CD4-positive, alpha-beta memory T cell (primary cell): ENCODE data around the gene TOB2. TPM values are rescaled to one million over a fixed set of nuclear protein-coding genes. Genes with fewer than 3 reads are reported as not detected.
A peak's percentile ranks its signal among the peaks of the same experiment; 100 is the strongest.

Experiments
- CTCF ChIA-PET: fragments of 350-600 bp; sonication (Branson Sonifier 250); formaldehyde crosslinking; loops from one replicate; lab custom pipeline; 2021; ENCODE audit warnings: inconsistent platforms; ENCODE audit not compliant: partially characterized antibody; lab: Charles Lee
- POLR2A ChIA-PET: fragments of 350-600 bp; sonication (Branson Sonifier 250); formaldehyde crosslinking; loops from one replicate; lab custom pipeline; 2021; ENCODE audit not compliant: partially characterized antibody; lab: Charles Lee
- DNase-seq, 5 donors: peaks; one replicate each; pipeline versions ENCODE4 v3.0.0 to v3.0.0-alpha.2; 2020 to 2022; ENCODE audit warnings: mixed read lengths in 1 of 5
- H3K27ac ChIP-seq: one replicate; pipeline ENCODE4 v1.7.0; 2013; ENCODE audit warnings: low read depth, low read length
- H3K27me3 ChIP-seq: 2 replicates; pipeline ENCODE4 v1.7.0; 2013; ENCODE audit warnings: mild to moderate bottlenecking, low read length, moderate library complexity; ENCODE audit not compliant: insufficient read depth
- H3K36me3 ChIP-seq: 2 replicates; pipeline ENCODE4 v1.7.0; 2013; ENCODE audit warnings: mild to moderate bottlenecking, low read length, moderate library complexity; ENCODE audit not compliant: insufficient read depth
- H3K4me1 ChIP-seq: 2 replicates; pipeline ENCODE4 v1.7.0; 2013; ENCODE audit warnings: mild to moderate bottlenecking, low read length, moderate library complexity; ENCODE audit not compliant: insufficient read depth
- H3K4me3 ChIP-seq, 2 donors: one replicate each; pipeline ENCODE4 v1.7.0; 2013; ENCODE audit warnings: low read length in 2 of 2, mild to moderate bottlenecking in 1 of 2
- H3K9me3 ChIP-seq, 2 donors: one replicate each; pipeline ENCODE4 v1.7.0; 2013; ENCODE audit warnings: low read length in 2 of 2, control low read depth in 1 of 2; ENCODE audit not compliant: control insufficient read depth in 1 of 2
- H3K27ac Mint-ChIP-seq, 7 donors: one replicate each; pipeline ENCODE4 v1.8.0; 2020 to 2021; ENCODE audit warnings: mixed read lengths in 7 of 7, mild to moderate bottlenecking in 6 of 7, inconsistent platforms in 3 of 7, moderate library complexity in 3 of 7
- H3K27me3 Mint-ChIP-seq, 2 donors: one replicate each; pipeline ENCODE4 v1.8.0; 2020 to 2021; ENCODE audit warnings: mixed read lengths in 2 of 2
- H3K36me3 Mint-ChIP-seq, 2 donors: one replicate each; pipeline ENCODE4 v1.8.0; 2020 to 2021; ENCODE audit warnings: mixed read lengths in 2 of 2, inconsistent platforms in 1 of 2, mild to moderate bottlenecking in 1 of 2
- H3K4me1 Mint-ChIP-seq, 4 donors: one replicate each; pipeline ENCODE4 v1.8.0; 2020 to 2021; ENCODE audit warnings: mixed read lengths in 4 of 4, mild to moderate bottlenecking in 1 of 4
- H3K4me3 Mint-ChIP-seq, 8 donors: one replicate each; pipeline ENCODE4 v1.8.0; 2020 to 2021; ENCODE audit warnings: mixed read lengths in 8 of 8, mild to moderate bottlenecking in 7 of 8, moderate library complexity in 6 of 8, inconsistent platforms in 3 of 8
- H3K9me3 Mint-ChIP-seq, 8 donors: one replicate each; pipeline ENCODE4 v1.8.0; 2020 to 2021; ENCODE audit warnings: mixed read lengths in 8 of 8, mild to moderate bottlenecking in 5 of 8, inconsistent platforms in 3 of 8, moderate library complexity in 1 of 8
- intact Hi-C: fragments of 100-400 bp; cut with micrococcal nuclease; formaldehyde crosslinking; loops from one replicate; pipeline ENCODE4 v1.15.1; 2023
- polyA plus RNA-seq, 2 donors: library from polyadenylated mRNA; unstranded; fragments of 300-500 nt; fragmentation: Illumina TruSeq; gene quantifications; one replicate each; pipeline ENCODE4 v1.2.3, GENCODE V29; 2021
- total RNA-seq, 2 experiments: library from RNA; stranded (reverse); gene quantifications; one replicate each; pipeline ENCODE4 v1.2.3, GENCODE V29; 2021

Gene TOB2
- total and polyA plus RNA-seq, 4 experiments from 2014 or later, result 9.6 to 38.7 (median 32.0) TPM

GRCh38 chr22:41478891-41479521 is 32.4 kb upstream of the TOB2 start:
- H3K27ac ChIP-seq, result no peak overlapping the region
- H3K9me3 ChIP-seq, result no peaks in the 10 kb centered on the region
- DNase-seq, result no peak
- H3K4me3 ChIP-seq, result no peak overlapping the region
- H3K4me3 Mint-ChIP-seq, result no peak overlapping the region
- H3K9me3 Mint-ChIP-seq, result no peaks in the 10 kb centered on the region
- H3K36me3 Mint-ChIP-seq, result peaks cover 0 to 10% of the 10 kb centered on the region in 2 donors
- intact Hi-C loops, result no loop called here
- H3K4me1 ChIP-seq, result peaks cover 4% of the 10 kb centered on the region
- no peaks in the 10 kb centered on the region for H3K27me3 ChIP-seq
- ChIA-PET CTCF (interaction anchor here (1.0 to 3.1 kb wide), 3 partner anchors 20 to 77 kb away, joined by 3 to 13 read pairs (median 4); no protein-coding TSS in a partner anchor), POLR2A (interaction anchor here (1.5 to 2.1 kb wide), 2 partner anchors 10 to 33 kb away, joined by 5 to 9 read pairs; partner anchors contain the start of genes ACO2, PHF5A and TOB2)
- no peak overlapping the region for H3K27ac Mint-ChIP-seq
- no peaks in the 10 kb centered on the region for H3K36me3 ChIP-seq
- no peaks in the 10 kb centered on the region for H3K27me3 Mint-ChIP-seq
- H3K4me1 Mint-ChIP-seq, result peaks cover 15 to 43% (median 26%) of the 10 kb centered on the region in 4 donors

GRCh38 chr22:41478473-41478872 is 31.9 kb upstream of the TOB2 start:
- Mint-ChIP-seq H3K27me3 (no peaks in the 10 kb centered on the region), H3K9me3 (no peaks in the 10 kb centered on the region), H3K36me3 (peaks cover 0 to 15% of the 10 kb centered on the region in 2 donors), H3K4me1 (peaks cover 17 to 45% (median 28%) of the 10 kb centered on the region in 4 donors), H3K27ac (no peak overlapping the region), H3K4me3 (no peak overlapping the region)
- H3K9me3 ChIP-seq, result no peaks in the 10 kb centered on the region
- POLR2A ChIA-PET, result interaction anchor here (1.5 to 2.1 kb wide), 2 partner anchors 10 to 32 kb away, joined by 5 to 9 read pairs; partner anchors contain the start of genes ACO2, PHF5A and TOB2
- H3K4me3 ChIP-seq, result no peak overlapping the region
- no peaks in the 10 kb centered on the region for H3K36me3 ChIP-seq
- no peak overlapping the region for H3K27ac ChIP-seq
- no peaks in the 10 kb centered on the region for H3K27me3 ChIP-seq
- intact Hi-C loops, result no loop called here
- CTCF ChIA-PET, result interaction anchor here (1.0 to 3.1 kb wide), 2 partner anchors 75 to 77 kb away, joined by 4 to 13 read pairs; no protein-coding TSS in a partner anchor
- peaks cover 4% of the 10 kb centered on the region for H3K4me1 ChIP-seq
- DNase-seq, result no peak

DNA sequence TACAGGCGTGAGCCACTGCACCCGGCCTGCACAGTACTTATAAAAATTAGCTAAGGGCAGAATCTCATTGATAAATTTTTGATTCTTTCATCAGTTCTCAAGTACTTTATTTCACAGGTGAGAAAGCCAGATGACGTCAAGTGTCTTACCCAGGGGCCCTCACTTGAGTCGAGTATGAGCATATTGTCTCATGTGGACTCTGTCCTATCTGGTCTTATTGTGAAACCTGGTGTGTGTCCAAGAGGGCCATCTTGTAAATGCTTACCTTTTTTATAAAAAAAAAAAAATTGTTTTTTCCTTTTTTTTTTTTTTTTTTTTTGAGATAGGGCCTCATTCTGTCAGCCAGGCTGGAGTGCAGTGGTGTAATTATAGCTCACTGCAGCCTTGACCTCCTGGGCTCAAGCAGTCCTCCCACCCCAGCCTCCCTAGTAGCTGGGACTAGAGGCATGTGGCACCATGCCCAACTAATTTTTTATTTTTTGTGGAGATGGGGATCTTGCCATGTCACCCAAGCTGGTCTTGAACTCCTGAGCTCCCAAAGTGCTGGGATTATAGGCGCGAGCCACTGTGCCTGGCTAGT is 28.4 kb upstream of the TOB2 start:
- no peak for DNase-seq
- Mint-ChIP-seq H3K27me3 (no peaks in the 10 kb centered on the region), H3K4me3 (no peak overlapping the region), H3K36me3 (peaks cover 4 to 14% of the 10 kb centered on the region in 2 donors), H3K4me1 (peaks cover 17 to 36% (median 24%) of the 10 kb centered on the region in 4 donors), H3K27ac (no peak overlapping the region), H3K9me3 (no peaks in the 10 kb centered on the region)
- H3K9me3 ChIP-seq, result no peaks in the 10 kb centered on the region
- no peaks in the 10 kb centered on the region for H3K36me3 ChIP-seq
- no peaks in the 10 kb centered on the region for H3K27me3 ChIP-seq
- CTCF ChIA-PET, result interaction anchor here (1.1 kb wide), 1 partner anchor 72 kb away, joined by 6 read pairs; no protein-coding TSS in a partner anchor
- POLR2A ChIA-PET, result no interaction called here
- intact Hi-C loops, result no loop called here
- H3K4me1 ChIP-seq, result peaks cover 4% of the 10 kb centered on the region
- no peak overlapping the region for H3K4me3 ChIP-seq
- no peak overlapping the region for H3K27ac ChIP-seq

- H3K27ac Mint-ChIP-seq, result peak overlapping the region in 3 of 7 donors; percentile 22 to 96 (median 52)
- H3K36me3 ChIP-seq, result peaks cover 13% of the 10 kb centered on the region
- intact Hi-C loops, result no loop called here
- peak overlapping the region in 2 of 8 donors; percentile 11 to 35 for H3K4me3 Mint-ChIP-seq
- H3K36me3 Mint-ChIP-seq, result peaks cover 15 to 31% of the 10 kb centered on the region in 2 donors
- H3K27me3 ChIP-seq, result no peaks in the 10 kb centered on the region
- H3K27ac ChIP-seq, result no peak overlapping the region
- ChIA-PET POLR2A (interaction anchor here (0.7 to 8.2 kb wide), 2 partner anchors 23 to 90 kb away, joined by 3 to 261 read pairs; partner anchors contain the start of genes TEF and TOB2), CTCF (interaction anchor here (1.3 kb wide), 1 partner anchor 68 kb away, joined by 5 read pairs; no protein-coding TSS in a partner anchor)
- H3K27me3 Mint-ChIP-seq, result no peaks in the 10 kb centered on the region
- H3K4me1 ChIP-seq, result peaks cover 28% of the 10 kb centered on the region
- H3K4me3 ChIP-seq, result no peak overlapping the region
- DNase-seq, result no peak
- peaks cover 26 to 50% (median 42%) of the 10 kb centered on the region in 4 donors for H3K4me1 Mint-ChIP-seq
- no peaks in the 10 kb centered on the region for H3K9me3 Mint-ChIP-seq
- no peaks in the 10 kb centered on the region for H3K9me3 ChIP-seq
Observed at GRCh38 chr22:41471568-41471967, 25.0 kb upstream of the TOB2 start.

DNA sequence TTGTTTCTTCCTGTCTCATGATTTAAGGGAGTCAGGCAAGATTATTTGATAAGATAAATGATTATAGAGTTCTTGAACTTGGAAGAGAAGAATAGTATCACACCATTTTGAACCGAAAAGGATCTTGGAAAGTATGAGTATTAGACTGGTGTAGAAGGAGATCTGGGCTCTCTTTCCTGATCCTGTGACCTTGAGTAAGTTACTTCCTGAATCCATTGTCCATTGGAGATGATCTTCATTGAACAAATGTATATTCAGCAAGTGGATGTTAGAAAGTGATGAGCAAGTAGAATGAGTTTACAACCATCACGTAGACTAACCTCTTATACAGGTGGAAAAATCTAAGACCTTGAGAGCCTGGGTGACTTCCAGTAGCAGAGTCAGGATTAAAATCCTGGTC is 24.3 kb upstream of the TOB2 start:
- H3K36me3 ChIP-seq, result peaks cover 20% of the 10 kb centered on the region
- H3K9me3 Mint-ChIP-seq, result no peaks in the 10 kb centered on the region
- H3K27ac Mint-ChIP-seq, result peak overlapping the region; percentile 35 to 100 (median 81)
- H3K27ac ChIP-seq, result no peak overlapping the region
- H3K27me3 Mint-ChIP-seq, result no peaks in the 10 kb centered on the region
- POLR2A ChIA-PET, result interaction anchor here (0.7 to 8.2 kb wide), 2 partner anchors 22 to 89 kb away, joined by 3 to 261 read pairs; partner anchors contain the start of genes TEF and TOB2
- no peak overlapping the region for H3K4me3 ChIP-seq
- peaks cover 15 to 35% of the 10 kb centered on the region in 2 donors for H3K36me3 Mint-ChIP-seq
- no peak for DNase-seq
- peaks cover 28% of the 10 kb centered on the region for H3K4me1 ChIP-seq
- H3K9me3 ChIP-seq, result no peaks in the 10 kb centered on the region
- H3K4me3 Mint-ChIP-seq, result peak overlapping the region in 7 of 8 donors; percentile 17 to 95 (median 52)
- peaks cover 26 to 50% (median 43%) of the 10 kb centered on the region in 4 donors for H3K4me1 Mint-ChIP-seq
- intact Hi-C loops, result no loop called here
- CTCF ChIA-PET, result interaction anchor here (1.3 kb wide), 1 partner anchor 67 kb away, joined by 5 read pairs; no protein-coding TSS in a partner anchor
- H3K27me3 ChIP-seq, result no peaks in the 10 kb centered on the region

DNA sequence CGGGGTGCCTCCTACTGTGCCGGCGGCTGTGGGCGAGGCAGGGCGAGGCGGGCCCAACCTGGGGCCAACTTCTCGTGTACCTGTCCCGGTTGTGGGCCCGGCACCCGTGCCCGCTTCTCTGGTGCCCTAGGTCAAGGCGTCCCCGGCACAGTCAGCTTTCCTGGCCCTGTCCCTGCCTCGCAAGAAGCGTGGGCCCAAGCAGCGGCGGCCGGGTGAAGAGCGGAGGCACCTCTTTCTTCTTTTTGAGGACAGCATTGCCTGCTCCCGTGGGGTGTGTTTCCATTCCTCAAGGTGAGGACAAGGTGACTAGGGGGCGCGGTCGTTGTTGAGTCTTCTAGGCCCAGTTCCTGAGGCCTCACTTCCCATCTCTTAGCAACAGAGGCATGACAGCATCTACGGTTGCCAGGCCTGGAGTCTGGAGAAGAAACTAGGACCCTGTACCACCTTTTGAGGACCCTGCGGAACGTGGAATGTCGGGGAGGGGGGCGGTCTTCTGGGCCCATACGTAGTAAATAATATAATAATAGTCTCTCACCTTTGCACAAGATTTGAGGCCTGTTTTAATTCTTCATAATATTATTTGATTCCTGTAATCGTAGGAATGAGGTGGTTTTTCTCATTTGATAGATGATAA is 22.7 kb upstream of the TOB2 start:
- CTCF ChIA-PET, result interaction anchor here (1.2 to 3.1 kb wide), 4 partner anchors 9 to 67 kb away, joined by 3 to 15 read pairs (median 8); partner anchors contain the start of gene TOB2
- Histone ChIP-seq H3K4me1 (peaks cover 28% of the 10 kb centered on the region), H3K27me3 (no peaks in the 10 kb centered on the region), H3K4me3 (peak overlapping the region; percentile 67 to 90), H3K9me3 (no peaks in the 10 kb centered on the region), H3K36me3 (peaks cover 32% of the 10 kb centered on the region), H3K27ac (peak overlapping the region; percentile 89)
- Mint-ChIP-seq H3K4me3 (peak overlapping the region; percentile 86 to 95 (median 92)), H3K9me3 (no peaks in the 10 kb centered on the region), H3K36me3 (peaks cover 20 to 45% of the 10 kb centered on the region in 2 donors), H3K27me3 (no peaks in the 10 kb centered on the region), H3K27ac (peak overlapping the region; percentile 96 to 100 (median 99)), H3K4me1 (peaks cover 30 to 56% (median 48%) of the 10 kb centered on the region in 4 donors)
- POLR2A ChIA-PET, result interaction anchor here (0.9 to 8.2 kb wide), 26 partner anchors 8 to 613 kb away, joined by 3 to 261 read pairs (median 5); partner anchors contain the start of genes CCDC134, DESI1, MEI1 and PMM1
- intact Hi-C loops, result loop anchor here (1.0 to 5.0 kb wide), 4 partner anchors 75 to 519 kb away; partner anchors contain the start of genes POLR3H, RANGAP1 and RBX1
- DNase-seq, result no peak
